ENCODE results near the gene CBR4. TPM values are rescaled to one million over a fixed set of nuclear protein-coding genes. Genes with fewer than 3 reads are reported as not detected.

Gene CBR4
- 17.9 and 18.6 TPM in 2 replicates for total RNA-seq

DNA sequence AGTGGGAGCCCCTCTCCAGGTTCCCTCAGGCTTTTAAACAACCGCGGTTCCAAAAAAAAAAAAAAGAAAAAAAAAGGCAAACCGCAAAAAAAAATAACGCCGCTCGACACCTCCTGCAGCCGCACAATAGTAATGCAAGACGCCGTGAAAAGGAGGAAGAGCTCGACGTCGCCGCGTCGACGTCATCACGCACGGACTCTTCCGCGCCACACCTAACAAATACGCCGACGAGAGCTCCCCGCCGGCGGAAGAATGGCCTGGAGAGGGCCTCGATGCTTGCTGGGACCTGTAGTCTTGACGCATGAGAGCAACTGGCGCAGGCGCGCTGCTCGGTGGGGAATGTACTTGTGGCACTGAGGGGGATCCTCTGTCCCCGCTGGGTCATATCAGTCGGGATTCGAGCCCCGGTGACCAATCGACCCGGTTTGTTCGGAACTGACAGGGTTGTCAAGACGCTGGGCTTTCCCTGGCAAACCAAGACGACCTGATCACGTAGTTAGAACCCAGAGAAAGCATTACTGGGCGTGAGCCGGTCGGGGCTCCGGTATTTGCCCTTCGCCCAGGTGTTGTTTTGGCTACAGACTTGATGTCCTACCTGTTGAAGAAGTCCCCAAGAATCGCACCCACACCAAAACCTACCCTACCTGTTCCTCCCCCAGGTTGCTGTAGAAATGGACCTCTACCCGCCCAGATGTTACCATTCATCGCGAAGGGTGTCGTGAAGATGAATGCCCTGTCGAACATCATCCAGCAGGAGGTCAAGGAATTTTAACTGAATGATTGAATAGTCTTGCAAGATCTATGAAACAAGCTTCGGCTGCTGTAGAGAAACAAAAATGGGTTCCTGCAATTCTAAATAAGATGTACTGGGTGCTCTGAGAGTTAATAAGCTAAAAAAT is at the start of gene CBR4:
Gene CBR4 (minus strand): TSS at position 131 of the 899 bp plus-strand sequence. CDS start 166 bp downstream, outside the sequence.

